GM12878 (cell line): ENCODE results near the gene CTDP1. TPM values are rescaled to one million over a fixed set of nuclear protein-coding genes. Genes with fewer than 3 reads are reported as not detected.

Experiments
- ATAC-seq: fragments of 200-7000 bp; cut with Tn5 transposase; 3 replicates; pipeline ENCODE4 v1.9.1; 2020; ENCODE audit warnings: mild to moderate bottlenecking, moderate library complexity
- BruUV-seq: library from RNA; stranded (reverse); fragments of 400-500 nt; replicated peaks from 2 replicates; lab custom pipeline; 2021; lab: Mats Ljungman, UMichigan
- CTCF ChIA-PET: fragments of 300-600 bp; sonication (Branson Sonifier 250); formaldehyde crosslinking; extraction: SDS; loops from one replicate; lab custom pipeline; 2021; ENCODE audit warnings: inconsistent platforms; lab: Yijun Ruan, JAX
- POLR2A ChIA-PET: fragments of 350-600 bp; formaldehyde crosslinking; extraction: SDS; loops from one replicate; lab custom pipeline; 2021; ENCODE audit warnings: inconsistent platforms; lab: Charles Lee
- RAD21 ChIA-PET: fragments of 300-600 bp; sonication (Branson Sonifier 250); formaldehyde crosslinking; loops from one replicate; lab custom pipeline; 2023; ENCODE audit warnings: antibody characterized with exemption; ENCODE audit not compliant: unreplicated experiment; lab: Charles Lee
- SMC1A ChIA-PET: fragments of 300-600 bp; sonication (Branson Sonifier 250); formaldehyde crosslinking; loops from one replicate; lab custom pipeline; 2023; ENCODE audit not compliant: unreplicated experiment, uncharacterized antibody; lab: Charles Lee
- DNase-seq: peaks from one replicate; pipeline ENCODE4 v3.0.0-alpha.2; 2011; ENCODE audit warnings: low read depth, low spot score
- FAIRE-seq: peaks from 3 replicates; lab custom pipeline; 2011; peaks lifted over from hg19 to GRCh38; lab: Jason Lieb, UNC
- H2AFZ ChIP-seq: 2 replicates; pipeline ENCODE4 v1.6.0; 2011; ENCODE audit warnings: low read depth, low read length, control low read depth; ENCODE audit not compliant: control insufficient read depth
- H3K27ac ChIP-seq: 2 replicates; pipeline ENCODE4 v1.5.1; 2011; ENCODE audit warnings: control low read depth; ENCODE audit not compliant: control insufficient read depth, insufficient read depth
- H3K27me3 ChIP-seq, 2 experiments: replicated peaks in 1 of 2; 2 replicates each; pipeline versions ENCODE4 v1.6.0 to v1.6.1; 2011; ENCODE audit warnings: low read length in 1 of 2; ENCODE audit not compliant: control insufficient read depth in 2 of 2, insufficient read depth in 2 of 2
- H3K36me3 ChIP-seq, 2 experiments: 2 replicates each; pipeline ENCODE4 v1.5.1; 2011; ENCODE audit warnings: low read length in 1 of 2; ENCODE audit not compliant: control insufficient read depth in 2 of 2, insufficient read depth in 2 of 2
- H3K4me1 ChIP-seq: 2 replicates; pipeline ENCODE4 v1.6.1; 2011; ENCODE audit warnings: mild to moderate bottlenecking, low read length, moderate library complexity, mixed read lengths; ENCODE audit not compliant: control insufficient read depth, insufficient read depth
- H3K4me2 ChIP-seq: 2 replicates; pipeline ENCODE4 v1.6.0; 2011; ENCODE audit warnings: control low read depth; ENCODE audit not compliant: control insufficient read depth, insufficient read depth
- H3K4me3 ChIP-seq: fragments of 200-600 bp; sonication (generic); 2 replicates; pipeline ENCODE4 v1.5.1; 2016
- H3K79me2 ChIP-seq: 2 replicates; pipeline ENCODE4 v1.6.0; 2011; ENCODE audit warnings: low read length; ENCODE audit not compliant: control insufficient read depth, insufficient read depth
- H3K9ac ChIP-seq: 2 replicates; pipeline ENCODE4 v1.8.0; 2011; ENCODE audit warnings: low read length, control low read depth, mixed read lengths; ENCODE audit not compliant: control insufficient read depth, insufficient read depth
- H3K9me3 ChIP-seq: replicated peaks from 3 replicates; pipeline ENCODE4 v1.5.1; 2011; ENCODE audit warnings: mild to moderate bottlenecking, low read length; ENCODE audit not compliant: control insufficient read depth, insufficient read depth
- H4K20me1 ChIP-seq: 2 replicates; pipeline ENCODE4 v1.6.0; 2011; ENCODE audit not compliant: control insufficient read depth, insufficient read depth
- BMI1 ChIP-seq: fragments of 450-650 bp; IDR thresholded peaks from 2 replicates; pipeline ENCODE4 v1.6.1; 2016; ENCODE audit warnings: mild to moderate bottlenecking, moderate library complexity, borderline replicate concordance
- EGR1 ChIP-seq, 2 experiments: IDR thresholded peaks; 1 replicate in 1 of 2; 2 replicates in 1 of 2; pipeline ENCODE4 v1.6.1; 2011 to 2012; ENCODE audit warnings: low read depth in 2 of 2, low read length in 2 of 2, borderline replicate concordance in 1 of 2, mild to moderate bottlenecking in 1 of 2, moderate library complexity in 1 of 2
- EP300 ChIP-seq, 2 experiments: fragments of 150-350 bp in 1 of 2; IDR thresholded peaks; 2 replicates each; pipeline ENCODE4 v1.6.1; 2011 to 2012; ENCODE audit warnings: low read depth in 2 of 2, low read length in 2 of 2, borderline replicate concordance in 1 of 2, improper control_type of control experiment in 1 of 2, inconsistent platforms in 1 of 2; ENCODE audit not compliant: control insufficient read depth in 1 of 2
- IKZF2 ChIP-seq, 2 experiments: fragments of 450-650 bp; IDR thresholded peaks; 2 replicates each; pipeline ENCODE4 v1.6.1; 2017; ENCODE audit warnings: mild to moderate bottlenecking in 2 of 2, moderate library complexity in 2 of 2
- MAX ChIP-seq: IDR thresholded peaks from 2 replicates; pipeline ENCODE4 v1.6.1; 2012; ENCODE audit warnings: low read depth, low read length, improper control_type of control experiment
- NFXL1 ChIP-seq: fragments of 450-650 bp; IDR thresholded peaks from 2 replicates; pipeline ENCODE4 v1.6.1; 2017; ENCODE audit warnings: antibody characterized with exemption, mild to moderate bottlenecking, borderline replicate concordance
- POU2F2 ChIP-seq: IDR thresholded peaks from 3 replicates; pipeline ENCODE4 v1.6.1; 2011; ENCODE audit warnings: low read depth, mild to moderate bottlenecking, low read length, borderline replicate concordance
- RUNX3 ChIP-seq: IDR thresholded peaks from 2 replicates; pipeline ENCODE4 v1.6.1; 2012; ENCODE audit warnings: low read length, inconsistent platforms
- SIX5 ChIP-seq: IDR thresholded peaks from 2 replicates; pipeline ENCODE4 v1.6.1; 2011; ENCODE audit warnings: mild to moderate bottlenecking, low read depth, low read length, moderate library complexity; ENCODE audit not compliant: severe bottlenecking
- SRF ChIP-seq, 2 experiments: IDR thresholded peaks; 2 replicates each; pipeline ENCODE4 v1.6.1; 2011; ENCODE audit warnings: low read depth in 2 of 2, low read length in 2 of 2, mild to moderate bottlenecking in 1 of 2, moderate library complexity in 1 of 2
- WRNIP1 ChIP-seq: IDR thresholded peaks from 2 replicates; pipeline ENCODE4 v1.6.1; 2011; ENCODE audit warnings: low read depth, low read length, improper control_type of control experiment, borderline replicate concordance
- ZNF622 ChIP-seq: fragments of 450-650 bp; IDR thresholded peaks from 2 replicates; pipeline ENCODE4 v1.6.1; 2017; ENCODE audit warnings: mild to moderate bottlenecking, inconsistent platforms
- ZZZ3 ChIP-seq: IDR thresholded peaks from 2 replicates; pipeline ENCODE4 v1.6.1; 2011; ENCODE audit warnings: low read depth; ENCODE audit not compliant: control insufficient read depth, insufficient read length
- WGBS: methylation state at CpG from one replicate; pipeline ENCODE4 v1.1.6; 2016; ENCODE audit warnings: low lambda C conversion rate; ENCODE audit not compliant: insufficient replicate concordance, insufficient coverage; ENCODE audit errors: missing lambda C conversion rate; 5-methylcytosine and 5-hydroxymethylcytosine counted together
- in situ Hi-C: fragments of 300-500 bp; cut with MboI; formaldehyde crosslinking; loops from 9 replicates; pipeline ENCODE4 v1.14.3; 2018; ENCODE audit warnings: mixed read lengths
- intact Hi-C: fragments of 100-400 bp; cut with micrococcal nuclease; formaldehyde crosslinking; loops from one replicate; pipeline ENCODE4 v1.14.2; 2022; ENCODE audit not compliant: unreplicated experiment
- polyA plus RNA-seq, 11 experiments: library from polyadenylated mRNA; depleted of rRNA in 4 of 11; unstranded in 6 of 11; stranded (reverse) in 5 of 11; fragments of >200 nt; fragmentation: Nextera tagmentation in 4 of 11; fragmentation: Illumina TruSeq in 1 of 11; extraction: Ambion mirVana in 4 of 11; extraction: Trizol in 1 of 11; gene quantifications; 1 replicate in 1 of 11; 2 replicates in 10 of 11; pipeline versions ENCODE4 v1.2.1 to v1.2.3, GENCODE V29; 2011 to 2016; ENCODE audit warnings: inconsistent platforms in 2 of 11, missing spikeins in 2 of 11, low read depth in 1 of 11
- total RNA-seq, 4 experiments: library from RNA; depleted of rRNA in 3 of 4; stranded (reverse); fragments of >200 nt in 3 of 4; fragmentation: Illumina TruSeq in 1 of 4; extraction: Trizol in 1 of 4; gene quantifications; 2 replicates each; pipeline versions ENCODE4 v1.2.1 to v1.2.3, GENCODE V29; 2013 to 2021
- TF ChIP-seq, protein P1 (sequence below): IDR thresholded peaks from 2 replicates; pipeline ENCODE4 v1.6.1; 2011; ENCODE audit warnings: low read depth, mild to moderate bottlenecking, low read length, moderate library complexity, borderline replicate concordance; ENCODE audit errors: extremely low read depth
- TF ChIP-seq, protein P2 (sequence below): fragments of 450-650 bp; formaldehyde crosslinking; IDR thresholded peaks from 2 replicates; pipeline ENCODE4 v1.4.0; 2022; ENCODE audit warnings: mild to moderate bottlenecking, moderate library complexity

Gene CTDP1
- total and polyA plus RNA-seq, 10 of the 15 experiments (the other 5 are each of a cell fraction or from before 2014, with no cell fraction given): 0.32 to 31.3 (median 8.8) TPM

DNA sequence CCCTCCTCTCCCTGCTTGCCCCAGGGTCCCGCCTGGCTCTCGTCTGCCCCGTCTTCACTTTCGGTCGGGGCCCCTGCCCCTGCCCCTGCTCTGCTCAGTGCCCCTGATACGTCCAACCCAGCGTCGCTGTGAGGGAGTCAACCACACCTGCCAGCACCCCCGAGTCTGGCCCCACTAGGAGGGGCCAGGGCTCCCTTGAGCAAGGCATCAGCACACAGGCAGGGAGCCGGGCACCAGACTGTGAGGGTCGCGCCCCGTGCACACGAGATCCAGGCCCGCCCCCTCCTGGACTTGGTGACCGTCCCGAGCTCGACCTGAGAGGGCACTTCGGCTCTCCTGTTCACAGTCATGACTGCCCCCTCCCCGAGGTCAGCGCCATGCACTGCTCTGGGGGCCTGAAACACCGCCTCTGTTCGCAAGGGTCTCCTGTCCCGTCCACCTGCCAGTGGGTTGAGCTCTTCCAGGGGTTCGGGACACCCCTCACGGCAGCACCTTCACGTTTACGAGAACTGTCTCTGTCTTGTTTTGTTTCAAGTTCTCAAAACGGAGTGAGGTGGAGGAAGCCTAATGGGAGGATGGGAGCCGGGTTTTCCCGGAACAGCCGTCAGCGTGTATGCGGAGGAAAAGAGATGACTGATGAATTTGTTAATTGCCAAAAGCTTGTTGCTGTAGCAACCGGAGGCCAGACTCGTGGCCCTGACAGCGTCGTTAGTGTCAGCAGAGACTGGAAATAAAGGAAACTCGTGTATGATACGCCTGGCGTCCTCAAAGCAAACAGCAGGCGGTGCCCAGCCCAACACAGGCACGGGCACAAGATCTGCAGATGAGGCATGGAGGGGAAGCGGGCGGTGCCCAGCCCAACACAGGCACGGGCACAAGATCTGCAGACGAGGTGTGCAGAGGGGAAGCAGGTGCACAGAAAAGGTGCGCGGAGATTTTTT lies 69.9 kb downstream of the CTDP1 start:
- no peak overlapping the region for H2AFZ ChIP-seq
- no peak overlapping the region for H3K27ac ChIP-seq
- no peaks in the 10 kb centered on the region for H3K4me1 ChIP-seq
- FAIRE-seq (no peak), ATAC-seq (no peak), DNase-seq (no peak)
- ChIA-PET SMC1A (no interaction called here), POLR2A (no interaction called here), CTCF (no interaction called here), RAD21 (no interaction called here)
- no peaks in the 10 kb centered on the region for H4K20me1 ChIP-seq
- no peak overlapping the region for H3K4me3 ChIP-seq
- H3K4me2 ChIP-seq: no peak overlapping the region
- intact Hi-C loops: no loop called here
- no peak overlapping the region for H3K9ac ChIP-seq
- H3K79me2 ChIP-seq: no peaks in the 10 kb centered on the region
- H3K9me3 ChIP-seq: no peaks in the 10 kb centered on the region
- peaks cover 10 to 13% of the 10 kb centered on the region in 2 experiments for H3K36me3 ChIP-seq
- H3K27me3 ChIP-seq: no peaks in the 10 kb centered on the region
- 96% methylated on average over 38 of the region's 49 CpGs for WGBS
- no TSS peak for BruUV-seq
- in situ Hi-C loops: no loop called here
- no peak for TF ChIP-seq NFXL1
- TF ChIP-seq MAX: no peak
- no peak for TF ChIP-seq EP300 (IDR thresholded peaks at IDR 0.05; ENCODE audit: borderline replicate concordance in 1 of 2, control insufficient read depth in 1 of 2, low read depth in 2 of 2, low read length in 2 of 2)
- TF ChIP-seq ZZZ3: no peak
- TF ChIP-seq IKZF2 (IDR thresholded peaks at IDR 0.05): no peak
- no peak for TF ChIP-seq EGR1 (IDR thresholded peaks at IDR 0.05; ENCODE audit: borderline replicate concordance in 1 of 2, low read depth in 2 of 2, low read length in 2 of 2)
- no peak for TF ChIP-seq SIX5
- TF ChIP-seq WRNIP1: no peak
- TF ChIP-seq, protein P1, sequence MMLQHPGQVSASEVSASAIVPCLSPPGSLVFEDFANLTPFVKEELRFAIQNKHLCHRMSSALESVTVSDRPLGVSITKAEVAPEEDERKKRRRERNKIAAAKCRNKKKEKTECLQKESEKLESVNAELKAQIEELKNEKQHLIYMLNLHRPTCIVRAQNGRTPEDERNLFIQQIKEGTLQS: no peak
- TF ChIP-seq RUNX3: no peak
- TF ChIP-seq, protein P2, sequence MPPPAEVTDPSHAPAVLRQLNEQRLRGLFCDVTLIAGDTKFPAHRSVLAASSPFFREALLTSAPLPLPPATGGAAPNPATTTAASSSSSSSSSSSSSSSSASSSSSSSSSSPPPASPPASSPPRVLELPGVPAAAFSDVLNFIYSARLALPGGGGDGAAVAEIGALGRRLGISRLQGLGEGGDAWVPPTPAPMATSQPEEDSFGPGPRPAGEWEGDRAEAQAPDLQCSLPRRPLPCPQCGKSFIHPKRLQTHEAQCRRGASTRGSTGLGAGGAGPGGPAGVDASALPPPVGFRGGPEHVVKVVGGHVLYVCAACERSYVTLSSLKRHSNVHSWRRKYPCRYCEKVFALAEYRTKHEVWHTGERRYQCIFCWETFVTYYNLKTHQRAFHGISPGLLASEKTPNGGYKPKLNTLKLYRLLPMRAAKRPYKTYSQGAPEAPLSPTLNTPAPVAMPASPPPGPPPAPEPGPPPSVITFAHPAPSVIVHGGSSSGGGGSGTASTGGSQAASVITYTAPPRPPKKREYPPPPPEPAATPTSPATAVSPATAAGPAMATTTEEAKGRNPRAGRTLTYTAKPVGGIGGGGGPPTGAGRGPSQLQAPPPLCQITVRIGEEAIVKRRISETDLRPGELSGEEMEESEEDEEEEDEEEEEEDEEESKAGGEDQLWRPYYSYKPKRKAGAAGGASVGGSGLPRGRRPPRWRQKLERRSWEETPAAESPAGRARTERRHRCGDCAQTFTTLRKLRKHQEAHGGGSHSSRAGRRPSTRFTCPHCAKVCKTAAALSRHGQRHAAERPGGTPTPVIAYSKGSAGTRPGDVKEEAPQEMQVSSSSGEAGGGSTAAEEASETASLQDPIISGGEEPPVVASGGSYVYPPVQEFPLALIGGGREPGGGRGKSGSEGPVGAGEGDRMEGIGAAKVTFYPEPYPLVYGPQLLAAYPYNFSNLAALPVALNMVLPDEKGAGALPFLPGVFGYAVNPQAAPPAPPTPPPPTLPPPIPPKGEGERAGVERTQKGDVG (CRISPR knock-in tag): no peak
- no peak for TF ChIP-seq POU2F2
- TF ChIP-seq ZNF622: no peak
- TF ChIP-seq SRF (IDR thresholded peaks at IDR 0.05; ENCODE audit: low read depth in 2 of 2, low read length in 2 of 2): no peak
- no peak for TF ChIP-seq BMI1
